Heart right ventricle (tissue), 16 donors: Measurements from ENCODE around the gene PROB1. TPM values are rescaled to one million over a fixed set of nuclear protein-coding genes. Genes with fewer than 3 reads are reported as not detected.
"Not testable (repeated sequence)": the region's sequence is repeated elsewhere in the genome, so short reads cannot be mapped to it uniquely, and the experiment has no call there.

Experiments used
- ATAC-seq, 8 donors: fragments of 200-7000 bp; cut with Tn5 transposase; one replicate each; pipeline ENCODE4 v1.9.1; 2020; ENCODE audit warnings: mild to moderate bottlenecking in 8 of 8, moderate library complexity in 8 of 8, moderate number of reproducible peaks in 1 of 8
- DNase-seq, 2 donors: peaks; one replicate each; pipeline ENCODE4 v3.0.0-alpha.2; 2020
- H3K27ac ChIP-seq, 10 donors: fragments of 200-600 bp; sonication (generic) in 2 of 10; one replicate each; pipeline versions ENCODE4 v1.5.0 to v1.8.0; 2020 to 2022; ENCODE audit warnings: mild to moderate bottlenecking in 3 of 10
- H3K27me3 ChIP-seq, 7 donors: fragments of 200-600 bp; one replicate each; pipeline ENCODE4 v1.8.0; 2021 to 2022; ENCODE audit warnings: mild to moderate bottlenecking in 2 of 7
- H3K36me3 ChIP-seq, 9 donors: fragments of 200-600 bp; sonication (generic) in 1 of 9; one replicate each; pipeline versions ENCODE4 v1.5.0 to v1.8.0; 2020 to 2022; ENCODE audit warnings: mild to moderate bottlenecking in 2 of 9
- H3K4me1 ChIP-seq, 9 donors: fragments of 200-600 bp; sonication (generic) in 1 of 9; one replicate each; pipeline versions ENCODE4 v1.5.0 to v1.8.0; 2020 to 2022; ENCODE audit warnings: mild to moderate bottlenecking in 4 of 9
- H3K4me3 ChIP-seq, 10 donors: fragments of 200-600 bp; sonication (generic) in 2 of 10; one replicate each; pipeline versions ENCODE4 v1.5.0 to v1.8.0; 2020 to 2022; ENCODE audit warnings: mild to moderate bottlenecking in 7 of 10, moderate library complexity in 2 of 10
- H3K9me3 ChIP-seq, 11 donors: fragments of 200-600 bp in 10 of 11; sonication (generic) in 2 of 11; one replicate each; pipeline versions ENCODE4 v1.5.0 to v1.8.0; 2013 to 2022; ENCODE audit warnings: mild to moderate bottlenecking in 2 of 11, control low read depth in 1 of 11, moderate library complexity in 1 of 11
- WGBS, 2 donors: extraction: QIAGEN DNeasy Blood & Tissue Kit; methylation state at CpG; one replicate each; pipeline ENCODE4 v1.1.7; 2013; ENCODE audit warnings: inconsistent platforms in 1 of 2; 5-methylcytosine and 5-hydroxymethylcytosine counted together
- intact Hi-C, 10 donors: fragments of 100-400 bp; cut with DNase I; formaldehyde crosslinking; loops; one replicate each; pipeline versions ENCODE4 v1.11.1 to v1.14.2; 2022
- long read RNA-seq, 3 donors: library from polyadenylated mRNA; unstranded; transcript quantifications; one replicate each; pipeline ENCODE4 v2.0.0, GENCODE V29; 2020 to 2021
- polyA plus RNA-seq, 2 donors: library from polyadenylated mRNA; stranded (reverse); fragments of 200-250 nt; gene quantifications; one replicate each; pipeline ENCODE4 v1.2.3, GENCODE V29; 2013
- total RNA-seq, 10 donors: library from RNA; stranded (reverse); fragmentation: NEBNext Ultra II Directional in 3 of 10; extraction: Animal tissue kit (Norgen Biotek cat#: 25700) in 3 of 10; gene quantifications; one replicate each; pipeline versions ENCODE4 v1.2.1 to v1.2.4, GENCODE V29; 2021 to 2023
- TF ChIP-seq, protein P1 (sequence below), 9 donors: fragments of 200-600 bp; sonication (generic) in 2 of 9; IDR thresholded peaks; one replicate each; pipeline versions ENCODE4 v1.5.0 to v1.8.0; 2021 to 2022; ENCODE audit warnings: antibody characterized with exemption in 9 of 9, mild to moderate bottlenecking in 5 of 9, moderate library complexity in 1 of 9
- donor health status: Arrhythmogenic right ventricular cardiomyopathy.
- donor health status: ischemic (EF 13 %, LVEDD 7.1; RV severe dilation, severe dysfunction).
- donor health status: healthy with polysubstance abuse.
- donor health status: DM: no; HTN: yes; CAD: no.
- donor health status: DM: no; HTN: no; CAD: no.
- donor health status: ischemic (EF 25% LVEDD 6.9; RV normal size, moderate dysfunction).
- donor health status: ischemic (EF 25% LVEDD 5.7; RV mildly dilated, moderate dysfunction).
- donor health status: healthy.
- donor health status: DM: yes; HTN: yes; CAD: no.
- donor health status: Ischemic cardiomyopathy.
- donor health status: ischemic (EF 35%, LVEDD 5.7; RV mildly dilated, moderate dysfunction).
- donor health status: nonischemic (EF 11% LVEDD 7.7; RV severe dilation, severe dysfunction).
- donor health status: DM: yes; HTN: yes; CAD: no.
- donor health status: PGD.
- donor health status: ischemic (EF 29% LVEDD 5.4; RV normal size, mild dysfunction).
- donor health status: nonischemic (EF 23%, LVEDD 6.1; RV moderate dilation, normal function).

The PROB1 gene, protein sequence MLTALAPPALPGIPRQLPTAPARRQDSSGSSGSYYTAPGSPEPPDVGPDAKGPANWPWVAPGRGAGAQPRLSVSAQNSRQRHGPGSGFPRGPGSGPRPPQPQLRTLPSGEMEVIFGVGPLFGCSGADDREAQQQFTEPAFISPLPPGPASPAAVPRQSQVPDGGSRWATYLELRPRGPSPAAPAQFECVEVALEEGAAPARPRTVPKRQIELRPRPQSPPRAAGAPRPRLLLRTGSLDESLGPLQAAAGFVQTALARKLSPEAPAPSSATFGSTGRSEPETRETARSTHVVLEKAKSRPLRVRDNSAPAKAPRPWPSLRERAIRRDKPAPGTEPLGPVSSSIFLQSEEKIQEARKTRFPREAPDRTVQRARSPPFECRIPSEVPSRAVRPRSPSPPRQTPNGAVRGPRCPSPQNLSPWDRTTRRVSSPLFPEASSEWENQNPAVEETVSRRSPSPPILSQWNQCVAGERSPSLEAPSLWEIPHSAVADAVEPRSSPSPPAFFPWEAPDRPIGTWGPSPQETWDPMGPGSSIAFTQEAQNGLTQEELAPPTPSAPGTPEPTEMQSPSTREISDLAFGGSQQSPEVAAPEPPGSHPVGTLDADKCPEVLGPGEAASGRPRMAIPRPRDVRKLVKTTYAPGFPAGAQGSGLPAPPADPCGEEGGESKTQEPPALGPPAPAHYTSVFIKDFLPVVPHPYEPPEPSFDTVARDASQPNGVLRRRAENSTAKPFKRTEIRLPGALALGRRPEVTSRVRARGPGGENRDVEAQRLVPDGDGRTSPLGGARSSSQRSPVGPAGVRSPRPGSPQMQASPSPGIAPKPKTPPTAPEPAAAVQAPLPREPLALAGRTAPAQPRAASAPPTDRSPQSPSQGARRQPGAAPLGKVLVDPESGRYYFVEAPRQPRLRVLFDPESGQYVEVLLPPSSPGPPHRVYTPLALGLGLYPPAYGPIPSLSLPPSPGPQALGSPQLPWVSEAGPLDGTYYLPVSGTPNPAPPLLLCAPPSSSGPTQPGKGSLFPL
- total RNA-seq (10 to 100 TPM; 26.3 to 64.8 (median 37.3) TPM), polyA plus RNA-seq (10 to 100 TPM; 12.2 to 28.5 TPM)
- long read RNA-seq, donor 1, full-length matches to known transcripts, result 118 of 118 reads
- long read RNA-seq, donor 1, partial matches to known transcripts, result 0 of 118 reads
- long read RNA-seq, donor 1, other reads (novel, unspliced or antisense), result 0 of 118 reads
- long read RNA-seq, donor 2, full-length matches to known transcripts, result 174 of 174 reads
- long read RNA-seq, donor 2, partial matches to known transcripts, result 0 of 174 reads
- long read RNA-seq, donor 2, other reads (novel, unspliced or antisense), result 0 of 174 reads
- long read RNA-seq, donor 3, full-length matches to known transcripts, result 83 of 83 reads
- long read RNA-seq, donor 3, partial matches to known transcripts, result 0 of 83 reads
- long read RNA-seq, donor 3, other reads (novel, unspliced or antisense), result 0 of 83 reads

DNA sequence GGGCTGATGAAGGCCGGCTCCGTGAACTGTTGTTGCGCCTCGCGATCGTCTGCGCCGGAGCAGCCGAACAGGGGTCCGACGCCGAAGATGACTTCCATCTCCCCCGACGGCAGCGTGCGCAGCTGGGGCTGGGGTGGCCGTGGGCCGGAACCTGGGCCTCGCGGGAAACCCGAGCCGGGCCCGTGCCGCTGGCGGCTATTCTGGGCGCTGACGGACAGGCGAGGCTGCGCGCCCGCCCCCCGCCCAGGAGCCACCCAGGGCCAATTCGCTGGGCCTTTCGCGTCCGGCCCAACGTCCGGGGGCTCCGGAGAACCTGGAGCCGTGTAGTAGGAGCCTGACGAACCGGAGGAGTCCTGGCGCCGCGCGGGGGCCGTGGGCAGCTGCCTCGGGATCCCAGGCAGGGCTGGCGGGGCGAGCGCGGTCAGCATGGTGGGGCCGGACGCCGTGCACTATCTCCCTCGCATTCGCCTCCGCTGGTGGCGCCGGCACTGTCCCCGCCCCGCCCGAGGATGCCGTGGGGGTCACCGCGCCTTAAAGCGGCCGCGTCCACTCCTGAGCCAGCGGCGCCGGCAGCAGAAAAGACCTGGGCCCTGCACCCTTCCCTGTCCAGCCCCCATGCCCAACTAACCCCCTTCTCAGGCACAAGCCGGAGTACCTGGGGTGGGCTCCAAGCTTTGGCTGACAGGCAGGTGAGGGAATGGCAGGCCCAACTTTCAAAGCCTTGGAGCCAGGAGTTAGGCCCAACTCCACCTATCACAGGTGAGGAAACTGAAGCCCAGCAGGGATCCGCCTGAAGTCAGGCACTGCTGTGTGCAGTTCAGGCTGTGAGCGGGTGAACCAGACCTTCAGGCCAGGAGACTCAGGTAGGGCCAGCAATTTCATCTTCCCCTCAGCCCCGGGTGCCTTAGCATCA lies at the start of gene PROB1:
TSS of gene PROB1 (minus strand) at position 451 of the 913 bp plus-strand sequence. CDS start at position 428, 23 bp downstream.
- TF ChIP-seq, protein P1, sequence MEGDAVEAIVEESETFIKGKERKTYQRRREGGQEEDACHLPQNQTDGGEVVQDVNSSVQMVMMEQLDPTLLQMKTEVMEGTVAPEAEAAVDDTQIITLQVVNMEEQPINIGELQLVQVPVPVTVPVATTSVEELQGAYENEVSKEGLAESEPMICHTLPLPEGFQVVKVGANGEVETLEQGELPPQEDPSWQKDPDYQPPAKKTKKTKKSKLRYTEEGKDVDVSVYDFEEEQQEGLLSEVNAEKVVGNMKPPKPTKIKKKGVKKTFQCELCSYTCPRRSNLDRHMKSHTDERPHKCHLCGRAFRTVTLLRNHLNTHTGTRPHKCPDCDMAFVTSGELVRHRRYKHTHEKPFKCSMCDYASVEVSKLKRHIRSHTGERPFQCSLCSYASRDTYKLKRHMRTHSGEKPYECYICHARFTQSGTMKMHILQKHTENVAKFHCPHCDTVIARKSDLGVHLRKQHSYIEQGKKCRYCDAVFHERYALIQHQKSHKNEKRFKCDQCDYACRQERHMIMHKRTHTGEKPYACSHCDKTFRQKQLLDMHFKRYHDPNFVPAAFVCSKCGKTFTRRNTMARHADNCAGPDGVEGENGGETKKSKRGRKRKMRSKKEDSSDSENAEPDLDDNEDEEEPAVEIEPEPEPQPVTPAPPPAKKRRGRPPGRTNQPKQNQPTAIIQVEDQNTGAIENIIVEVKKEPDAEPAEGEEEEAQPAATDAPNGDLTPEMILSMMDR (IDR thresholded peaks at IDR 0.05), result no peak
- intact Hi-C loops, result loop anchor here in 3 of 10 donors (1.0 to 5.0 kb wide), 3 partner anchors 22 to 98 kb away; partner anchors contain the start of gene PAIP2 (in 1 of the 3)

DNA sequence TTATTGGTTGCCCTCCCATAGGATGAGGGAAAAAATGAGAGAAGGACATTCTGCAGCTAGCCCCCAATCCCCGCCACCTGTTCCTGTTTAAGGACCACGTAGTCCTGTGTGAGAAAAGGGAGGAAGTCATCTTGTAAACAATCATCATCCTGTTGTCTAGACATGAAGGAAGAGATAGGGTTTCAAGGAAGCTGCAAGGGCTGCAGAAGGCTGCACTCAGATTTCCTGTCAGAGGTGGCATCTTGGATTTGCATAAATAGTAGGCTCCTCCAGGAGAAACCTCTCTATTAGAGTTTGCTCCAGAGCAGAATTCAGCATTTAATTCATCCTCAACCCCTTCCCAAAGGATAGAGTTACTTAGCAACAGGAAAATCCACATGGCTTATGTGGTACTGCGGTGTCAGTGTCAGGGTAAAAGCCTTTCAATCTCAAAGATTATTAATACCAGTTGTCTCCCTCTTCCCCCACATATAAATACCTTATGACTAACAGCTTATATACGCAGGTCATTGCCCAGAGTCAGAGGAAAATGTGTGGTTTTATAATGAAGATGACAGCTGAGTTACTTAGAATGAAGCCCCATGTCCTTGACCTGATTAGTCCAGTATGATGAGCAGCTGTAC lies 49.0 kb upstream of the PROB1 start:
- DNase-seq (no peak), ATAC-seq (no peak)
- H3K27me3 ChIP-seq, result no peaks in the 10 kb centered on the region
- peaks cover 0 to 19% (median 0%) of the 10 kb centered on the region in 9 donors for H3K36me3 ChIP-seq
- H3K27ac ChIP-seq, result no peak overlapping the region
- WGBS, 2 donors, result 67 to 81% methylated on average over 4 of the region's 4 CpGs
- TF ChIP-seq, protein P1 (IDR thresholded peaks at IDR 0.05), result no peak
- H3K9me3 ChIP-seq, result no peaks in the 10 kb centered on the region
- intact Hi-C loops, result no loop called here
- H3K4me1 ChIP-seq, result peaks cover 0 to 25% (median 10%) of the 10 kb centered on the region in 9 donors
- no peak overlapping the region for H3K4me3 ChIP-seq

More for the DNA sequence above, at the start of gene PROB1:
- Histone ChIP-seq H3K9me3 (no peaks in the 10 kb centered on the region), H3K36me3 (peaks cover 0 to 17% (median 0%) of the 10 kb centered on the region in 9 donors), H3K27ac (peak within 1 kb of the TSS; percentile 80 to 97 (median 93)), H3K4me3 (peak within 1 kb of the TSS; percentile 50 to 80 (median 69)), H3K4me1 (peaks cover 7 to 79% (median 64%) of the 10 kb centered on the region in 9 donors), H3K27me3 (peaks cover 0 to 35% (median 0%) of the 10 kb centered on the region in 7 donors)
- ATAC-seq (peak; percentile 72 to 86 (median 82)), DNase-seq (peak; percentile 71 to 78)
- 4 to 8% methylated on average over 76 of the region's 76 CpGs for WGBS, 2 donors

DNA sequence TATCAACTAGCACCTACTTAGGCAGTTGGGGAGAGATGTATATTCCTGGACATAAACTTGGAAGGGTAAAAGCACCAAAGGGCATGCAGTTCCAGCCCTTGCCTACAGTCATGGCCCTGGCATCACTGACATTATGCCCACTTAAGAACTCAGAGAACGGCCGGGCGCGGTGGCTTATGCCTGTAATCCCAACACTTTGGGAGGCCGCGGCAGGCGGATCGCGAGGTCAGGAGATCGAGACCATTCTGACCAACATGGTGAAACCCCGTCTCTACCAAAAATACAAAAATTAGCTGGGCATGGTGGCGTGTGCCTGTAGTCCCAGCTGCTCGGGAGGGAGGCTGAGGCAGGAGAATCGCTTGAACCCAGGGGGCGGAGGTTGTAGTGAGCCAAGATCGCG lies 45.5 kb upstream of the PROB1 start:
- intact Hi-C loops, H3K9me3 ChIP-seq, DNase-seq, H3K4me3 ChIP-seq, ATAC-seq, H3K27me3 ChIP-seq: not testable (repeated sequence)
- peaks cover 0 to 22% (median 12%) of the 10 kb centered on the region in 9 donors for H3K4me1 ChIP-seq
- peak overlapping the region in 2 of 10 donors; percentile 97 for H3K27ac ChIP-seq
- WGBS, 2 donors, result 96 to 97% methylated on average over 17 of the region's 17 CpGs
- H3K36me3 ChIP-seq, result peaks cover 0 to 21% (median 0%) of the 10 kb centered on the region in 9 donors
